Activated CD4-positive, alpha-beta T cell treated with anti-CD3 and anti-CD28 coated beads, Interleukin-2, amount 10 ng/mL, durations not matched to agents 24 days and 14 days (primary cell): ENCODE results near the gene VARS2. TPM values are rescaled to one million over a fixed set of nuclear protein-coding genes. Genes with fewer than 3 reads are reported as not detected.
A peak's percentile ranks its signal among the peaks of the same experiment; 100 is the strongest.
"Not testable (repeated sequence)": the region's sequence is repeated elsewhere in the genome, so short reads cannot be mapped to it uniquely, and the experiment has no call there.

Experiments
- DNase-seq: peaks from one replicate; pipeline ENCODE4 v3.0.0; 2022
- H3K27ac Mint-ChIP-seq: one replicate; pipeline ENCODE4 v1.8.0; 2022; ENCODE audit warnings: mild to moderate bottlenecking, mixed read lengths
- H3K27me3 Mint-ChIP-seq: one replicate; pipeline ENCODE4 v1.8.0; 2022; ENCODE audit warnings: mixed read lengths
- H3K36me3 Mint-ChIP-seq: one replicate; pipeline ENCODE4 v1.8.0; 2022; ENCODE audit warnings: low read depth, mild to moderate bottlenecking, mixed read lengths
- H3K4me1 Mint-ChIP-seq: one replicate; pipeline ENCODE4 v1.8.0; 2021; ENCODE audit warnings: mixed read lengths
- H3K4me3 Mint-ChIP-seq: one replicate; pipeline ENCODE4 v1.8.0; 2022; ENCODE audit warnings: mild to moderate bottlenecking, moderate library complexity, mixed read lengths
- H3K9me3 Mint-ChIP-seq: one replicate; pipeline ENCODE4 v1.8.0; 2021; ENCODE audit warnings: mixed read lengths
- intact Hi-C: fragments of 100-400 bp; cut with micrococcal nuclease; formaldehyde crosslinking; loops from one replicate; pipeline ENCODE4 v1.15.1; 2023
- total RNA-seq: library from RNA; stranded (reverse); gene quantifications from 2 replicates; pipeline ENCODE4 v1.2.3, GENCODE V29; 2022

Gene VARS2
- total RNA-seq, 1 donor from 2014 or later, result 74.8 TPM

- intact Hi-C loops, result no loop called here
- Mint-ChIP-seq H3K27me3 (no peaks in the 10 kb centered on the region), H3K4me3 (no peak overlapping the region), H3K27ac (no peak overlapping the region), H3K36me3 (peaks cover 8% of the 10 kb centered on the region), H3K4me1 (peaks cover 6% of the 10 kb centered on the region), H3K9me3 (no peaks in the 10 kb centered on the region)
- no peak for DNase-seq
Observed at GRCh38 chr6:30900863-30901417, 13.1 kb upstream of the VARS2 start.

GRCh38 chr6:30901436-30901835, 12.6 kb upstream of the VARS2 start:
- no peaks in the 10 kb centered on the region for H3K27me3 Mint-ChIP-seq
- H3K9me3 Mint-ChIP-seq, result no peaks in the 10 kb centered on the region
- H3K4me3 Mint-ChIP-seq, result no peak overlapping the region
- peaks cover 6% of the 10 kb centered on the region for H3K4me1 Mint-ChIP-seq
- H3K36me3 Mint-ChIP-seq, result peaks cover 8% of the 10 kb centered on the region
- intact Hi-C loops, result no loop called here
- no peak for DNase-seq
- no peak overlapping the region for H3K27ac Mint-ChIP-seq

- intact Hi-C loops, result not testable (repeated sequence)
Observed at GRCh38 chr6:30902196-30902595, 11.8 kb upstream of the VARS2 start.

GRCh38 chr6:30902709-30903108, 11.3 kb upstream of the VARS2 start:
- H3K9me3 Mint-ChIP-seq, result no peaks in the 10 kb centered on the region
- peaks cover 8% of the 10 kb centered on the region for H3K36me3 Mint-ChIP-seq
- intact Hi-C loops, result no loop called here
- H3K27me3 Mint-ChIP-seq, result no peaks in the 10 kb centered on the region
- H3K27ac Mint-ChIP-seq, result no peak overlapping the region
- no peak overlapping the region for H3K4me3 Mint-ChIP-seq
- no peak for DNase-seq
- peaks cover 6% of the 10 kb centered on the region for H3K4me1 Mint-ChIP-seq

More at GRCh38 chr6:30902196-30902595, 11.8 kb upstream of the VARS2 start:
- not testable (repeated sequence) for H3K27ac Mint-ChIP-seq, H3K9me3 Mint-ChIP-seq, H3K4me3 Mint-ChIP-seq, H3K4me1 Mint-ChIP-seq, DNase-seq, H3K27me3 Mint-ChIP-seq, H3K36me3 Mint-ChIP-seq

GRCh38 chr6:30903236-30903635, 10.8 kb upstream of the VARS2 start:
- no peaks in the 10 kb centered on the region for H3K27me3 Mint-ChIP-seq

GRCh38 chr6:30907290-30907757, 6.7 kb upstream of the VARS2 start:
- Mint-ChIP-seq H3K27ac (peak overlapping the region; percentile 86), H3K36me3 (peaks cover 26% of the 10 kb centered on the region)
- intact Hi-C loops, result not testable (repeated sequence)

More at GRCh38 chr6:30903236-30903635, 10.8 kb upstream of the VARS2 start:
- intact Hi-C loops, result no loop called here
- H3K4me3 Mint-ChIP-seq, result no peak overlapping the region
- DNase-seq, result no peak
- no peak overlapping the region for H3K27ac Mint-ChIP-seq
- H3K9me3 Mint-ChIP-seq, result no peaks in the 10 kb centered on the region
- H3K36me3 Mint-ChIP-seq, result peaks cover 8% of the 10 kb centered on the region
- peaks cover 8% of the 10 kb centered on the region for H3K4me1 Mint-ChIP-seq

GRCh38 chr6:30907758-30908591, 6.1 kb upstream of the VARS2 start, which contains the start of gene GTF2H4:
GTF2H4 (plus strand) TSS chr6:30908207.
- peak within 1 kb of the TSS; percentile 86 for H3K27ac Mint-ChIP-seq
- no peaks in the 10 kb centered on the region for H3K27me3 Mint-ChIP-seq
- peaks cover 26% of the 10 kb centered on the region for H3K4me1 Mint-ChIP-seq
- peaks cover 31% of the 10 kb centered on the region for H3K36me3 Mint-ChIP-seq
- intact Hi-C loops, result loop anchor here (1.0 kb wide), 1 partner anchor 222 kb away; the partner anchor contains the start of gene PPP1R18
- no peaks in the 10 kb centered on the region for H3K9me3 Mint-ChIP-seq
- peak within 1 kb of the TSS; percentile 98 for H3K4me3 Mint-ChIP-seq
- peak; percentile 98 for DNase-seq

More at GRCh38 chr6:30907290-30907757, 6.7 kb upstream of the VARS2 start:
- peaks cover 27% of the 10 kb centered on the region for H3K4me1 Mint-ChIP-seq
- DNase-seq, H3K9me3 Mint-ChIP-seq, H3K27me3 Mint-ChIP-seq: not testable (repeated sequence)
- peak overlapping the region; percentile 98 for H3K4me3 Mint-ChIP-seq

GRCh38 chr6:30908700-30909099, 5.3 kb upstream of the VARS2 start:
- intact Hi-C loops, result loop anchor here (1.0 kb wide), 1 partner anchor 222 kb away; the partner anchor contains the start of gene PPP1R18
- Mint-ChIP-seq H3K36me3 (peaks cover 37% of the 10 kb centered on the region), H3K4me1 (peaks cover 32% of the 10 kb centered on the region), H3K27me3 (no peaks in the 10 kb centered on the region), H3K27ac (peak overlapping the region; percentile 86), H3K4me3 (peak overlapping the region; percentile 98), H3K9me3 (no peaks in the 10 kb centered on the region)
- no peak for DNase-seq

GRCh38 chr6:30910473-30910872, 3.6 kb upstream of the VARS2 start:
- H3K4me1 Mint-ChIP-seq, result peaks cover 44% of the 10 kb centered on the region
- not testable (repeated sequence) for H3K27ac Mint-ChIP-seq, DNase-seq, H3K27me3 Mint-ChIP-seq, H3K4me3 Mint-ChIP-seq, H3K9me3 Mint-ChIP-seq
- intact Hi-C loops, result loop anchor here (10.0 kb wide), 1 partner anchor 134 kb away; no protein-coding TSS in a partner anchor
- peaks cover 43% of the 10 kb centered on the region for H3K36me3 Mint-ChIP-seq

GRCh38 chr6:30912746-30913520, 1.1 kb upstream of the VARS2 start:
- peak overlapping the region; percentile 92 for H3K4me3 Mint-ChIP-seq
- H3K36me3 Mint-ChIP-seq, result peaks cover 63% of the 10 kb centered on the region
- no peak for DNase-seq
- intact Hi-C loops, result loop anchor here (10.0 kb wide), 1 partner anchor 132 kb away; no protein-coding TSS in a partner anchor
- peaks cover 52% of the 10 kb centered on the region for H3K4me1 Mint-ChIP-seq
- no peak overlapping the region for H3K27ac Mint-ChIP-seq
- H3K27me3 Mint-ChIP-seq, result no peaks in the 10 kb centered on the region
- H3K9me3 Mint-ChIP-seq, result no peaks in the 10 kb centered on the region

- intact Hi-C loops, result loop anchor here (2.0 to 10.0 kb wide), 6 partner anchors 29 to 173 kb away; partner anchors contain the start of gene DDR1
- Mint-ChIP-seq H3K27ac (peak overlapping the region; percentile 98), H3K9me3 (no peaks in the 10 kb centered on the region), H3K4me3 (peak overlapping the region; percentile 92), H3K4me1 (peaks cover 46% of the 10 kb centered on the region), H3K27me3 (no peaks in the 10 kb centered on the region), H3K36me3 (peaks cover 63% of the 10 kb centered on the region)
- no peak for DNase-seq
Observed at GRCh38 chr6:30913721-30914075, 340 bp upstream of the VARS2 start.

- Mint-ChIP-seq H3K27ac (peak overlapping the region; percentile 98), H3K9me3 (no peaks in the 10 kb centered on the region), H3K4me3 (peak overlapping the region; percentile 92), H3K27me3 (no peaks in the 10 kb centered on the region), H3K36me3 (peaks cover 68% of the 10 kb centered on the region), H3K4me1 (peaks cover 42% of the 10 kb centered on the region)
- intact Hi-C loops, result loop anchor here (2.0 to 10.0 kb wide), 6 partner anchors 30 to 172 kb away; partner anchors contain the start of gene DDR1
- DNase-seq, result peak; percentile 64
Observed at GRCh38 chr6:30914854-30915590, 984 bp downstream of the VARS2 start.

- H3K27ac Mint-ChIP-seq, result peak overlapping the region; percentile 58
- peak; percentile 78 for DNase-seq
- peak overlapping the region; percentile 92 for H3K4me3 Mint-ChIP-seq
- peaks cover 42% of the 10 kb centered on the region for H3K4me1 Mint-ChIP-seq
- no peaks in the 10 kb centered on the region for H3K27me3 Mint-ChIP-seq
- H3K9me3 Mint-ChIP-seq, result no peaks in the 10 kb centered on the region
- intact Hi-C loops, result loop anchor here (2.0 to 10.0 kb wide), 6 partner anchors 31 to 171 kb away; partner anchors contain the start of gene DDR1
- H3K36me3 Mint-ChIP-seq, result peaks cover 70% of the 10 kb centered on the region
Observed at GRCh38 chr6:30915591-30915946, 1.5 kb downstream of the VARS2 start.
